A549 (cell line): Measurements from ENCODE around the gene DMGDH. TPM values are rescaled to one million over a fixed set of nuclear protein-coding genes. Genes with fewer than 3 reads are reported as not detected.

ENCODE experiments used
- ATAC-seq, 2 experiments: fragments of 200-7000 bp in 1 of 2; fragments of >200 bp in 1 of 2; cut with Nextera tagmentation in 1 of 2; cut with Tn5 transposase in 1 of 2; 3 replicates each; pipeline versions ENCODE4 v1.8.0 to v1.9.1; 2018 to 2020; ENCODE audit warnings: mild to moderate bottlenecking in 1 of 2, moderate library complexity in 1 of 2
- CTCF ChIA-PET: fragments of 300-600 bp; sonication (Branson Sonifier 250); formaldehyde crosslinking; extraction: SDS; loops from one replicate; lab custom pipeline; 2021; ENCODE audit warnings: antibody characterized with exemption, inconsistent platforms; lab: Yijun Ruan, JAX
- POLR2A ChIA-PET: fragments of 350-600 bp; formaldehyde crosslinking; extraction: SDS; loops from one replicate; lab custom pipeline; 2021; ENCODE audit warnings: antibody characterized with exemption, inconsistent platforms; lab: Yijun Ruan, JAX
- DNase-seq, 2 experiments: peaks; one replicate each; pipeline versions ENCODE4 v3.0.0 to v3.0.0-alpha.2; 2011 to 2016; ENCODE audit warnings: low read depth in 1 of 2, low spot score in 1 of 2
- FAIRE-seq: peaks from 2 replicates; lab custom pipeline; 2011; peaks lifted over from hg19 to GRCh38; lab: Jason Lieb, UNC
- H3K27ac ChIP-seq, 2 experiments: fragments of >200 bp; sonication (Bioruptor Twin); formaldehyde crosslinking; 3 replicates each; pipeline ENCODE4 v1.5.1; 2016 to 2017
- H3K4me1 ChIP-seq: fragments of >200 bp; sonication (Bioruptor Twin); formaldehyde crosslinking; 3 replicates; pipeline ENCODE4 v1.6.1; 2016
- H3K4me2 ChIP-seq: fragments of >200 bp; sonication (Bioruptor Twin); formaldehyde crosslinking; 3 replicates; pipeline ENCODE4 v1.6.1; 2016
- H3K4me3 ChIP-seq: fragments of >200 bp; sonication (Bioruptor Twin); formaldehyde crosslinking; 3 replicates; pipeline ENCODE4 v1.5.1; 2016
- H3K9me3 ChIP-seq: fragments of >200 bp; sonication (Bioruptor Twin); formaldehyde crosslinking; 3 replicates; pipeline ENCODE4 v1.6.1; 2016
- ATOH8 ChIP-seq: fragments of 250-450 bp; sonication (Bioruptor Pico); IDR thresholded peaks from 2 replicates; pipeline ENCODE4 v1.5.0; 2020; ENCODE audit warnings: low read depth, mild to moderate bottlenecking, moderate library complexity
- BHLHE40 ChIP-seq: IDR thresholded peaks from 2 replicates; pipeline ENCODE4 v1.6.1; 2012; ENCODE audit warnings: low read depth, low read length, inconsistent platforms
- CBX2 ChIP-seq: fragments of 200-600 bp; sonication (generic); IDR thresholded peaks from 2 replicates; pipeline ENCODE4 v1.6.1; 2016; ENCODE audit warnings: low read depth, mild to moderate bottlenecking, borderline replicate concordance
- CHD2 ChIP-seq: fragments of 150-350 bp; IDR thresholded peaks from 2 replicates; pipeline ENCODE4 v1.6.1; 2014; ENCODE audit warnings: low read length; ENCODE audit not compliant: partially characterized antibody
- CTCF ChIP-seq: fragments of >200 bp; sonication (Bioruptor Twin); formaldehyde crosslinking; IDR thresholded peaks from 3 replicates; pipeline ENCODE4 v1.5.1; 2016
- ELK1 ChIP-seq: fragments of 150-350 bp; IDR thresholded peaks from 2 replicates; pipeline ENCODE4 v1.6.1; 2014; ENCODE audit warnings: low read depth, mild to moderate bottlenecking, low read length
- ESRRA ChIP-seq: fragments of 150-350 bp; IDR thresholded peaks from 2 replicates; pipeline ENCODE4 v1.6.1; 2014; ENCODE audit warnings: mild to moderate bottlenecking, low read length, borderline replicate concordance
- FOSB ChIP-seq: fragments of 250-450 bp; sonication (Bioruptor Pico); IDR thresholded peaks from 2 replicates; pipeline ENCODE4 v1.5.0; 2020; ENCODE audit warnings: mild to moderate bottlenecking, moderate library complexity
- GATA3 ChIP-seq: IDR thresholded peaks from 2 replicates; pipeline ENCODE4 v1.6.1; 2012; ENCODE audit warnings: borderline replicate concordance
- HDAC2 ChIP-seq: fragments of 200-600 bp; sonication (generic); IDR thresholded peaks from 2 replicates; pipeline ENCODE4 v1.6.1; 2016
- HEYL ChIP-seq: fragments of 250-450 bp; sonication (Bioruptor Pico); IDR thresholded peaks from 2 replicates; pipeline ENCODE4 v1.8.0; 2021; ENCODE audit warnings: mild to moderate bottlenecking, moderate library complexity
- HOXA7 ChIP-seq: fragments of 250-450 bp; sonication (Bioruptor Pico); IDR thresholded peaks from 2 replicates; pipeline ENCODE4 v1.5.0; 2020; ENCODE audit warnings: mild to moderate bottlenecking, moderate library complexity
- HOXB13 ChIP-seq: fragments of 250-450 bp; sonication (Bioruptor Pico); IDR thresholded peaks from 2 replicates; pipeline ENCODE4 v1.5.0; 2020; ENCODE audit warnings: low read depth, mild to moderate bottlenecking, moderate library complexity
- HOXB5 ChIP-seq: fragments of 250-450 bp; sonication (Bioruptor Pico); IDR thresholded peaks from 2 replicates; pipeline ENCODE4 v1.5.0; 2020; ENCODE audit warnings: mild to moderate bottlenecking, moderate library complexity
- JUN ChIP-seq, 2 experiments: fragments of >200 bp; sonication (Bioruptor Twin); formaldehyde crosslinking; IDR thresholded peaks; 2 replicates in 1 of 2; 3 replicates in 1 of 2; pipeline ENCODE4 v1.6.1; 2016 to 2017
- KDM1A ChIP-seq: fragments of 200-600 bp; sonication (generic); IDR thresholded peaks from 2 replicates; pipeline ENCODE4 v1.6.1; 2016; ENCODE audit warnings: low read depth, mild to moderate bottlenecking
- KDM5A ChIP-seq: fragments of 200-600 bp; sonication (generic); IDR thresholded peaks from 2 replicates; pipeline ENCODE4 v1.6.1; 2016; ENCODE audit warnings: antibody characterized with exemption, mild to moderate bottlenecking
- MAZ ChIP-seq: fragments of 150-350 bp; IDR thresholded peaks from 2 replicates; pipeline ENCODE4 v1.6.1; 2014; ENCODE audit warnings: antibody characterized with exemption, low read depth, low read length, borderline replicate concordance
- MYC ChIP-seq: IDR thresholded peaks from 2 replicates; pipeline ENCODE4 v1.6.1; 2012; ENCODE audit warnings: mild to moderate bottlenecking, inconsistent platforms, low read length, improper control_type of control experiment, borderline replicate concordance
- NFE2L2 ChIP-seq: fragments of 150-350 bp; conservative IDR thresholded peaks from 2 replicates; pipeline ENCODE4 v1.6.1; 2014; ENCODE audit warnings: low read length
- NPAS2 ChIP-seq: fragments of 250-450 bp; sonication (Bioruptor Pico); IDR thresholded peaks from 2 replicates; pipeline ENCODE4 v1.8.0; 2022; ENCODE audit warnings: mild to moderate bottlenecking, moderate library complexity, borderline replicate concordance
- POLR2AphosphoS2 ChIP-seq: conservative IDR thresholded peaks from 2 replicates; pipeline ENCODE4 v1.6.1; 2012; ENCODE audit warnings: low read length, improper control_type of control experiment, inconsistent platforms
- RAD21 ChIP-seq, 2 experiments: fragments of >200 bp in 1 of 2; sonication (Bioruptor Twin) in 1 of 2; formaldehyde crosslinking in 1 of 2; IDR thresholded peaks in 1 of 2; conservative IDR thresholded peaks in 1 of 2; 2 replicates in 1 of 2; 3 replicates in 1 of 2; pipeline ENCODE4 v1.6.1; 2012 to 2018; ENCODE audit warnings: inconsistent platforms in 1 of 2
- RARB ChIP-seq: fragments of 250-450 bp; sonication (Bioruptor Pico); IDR thresholded peaks from 2 replicates; pipeline ENCODE4 v1.8.0; 2021; ENCODE audit warnings: mild to moderate bottlenecking, moderate library complexity
- RCOR1 ChIP-seq: fragments of 150-350 bp; IDR thresholded peaks from 2 replicates; pipeline ENCODE4 v1.6.1; 2014; ENCODE audit warnings: antibody characterized with exemption, low read length, low read depth
- SMC3 ChIP-seq: fragments of >200 bp; sonication (Bioruptor Twin); formaldehyde crosslinking; IDR thresholded peaks from 3 replicates; pipeline ENCODE4 v1.6.1; 2018; ENCODE audit warnings: inconsistent platforms
- SREBF2 ChIP-seq: fragments of 450-650 bp; IDR thresholded peaks from 2 replicates; pipeline ENCODE4 v1.6.1; 2014; ENCODE audit warnings: mild to moderate bottlenecking, moderate library complexity
- TP53 ChIP-seq: fragments of 250-450 bp; sonication (Bioruptor Pico); IDR thresholded peaks from 2 replicates; pipeline ENCODE4 v1.5.0; 2021; ENCODE audit warnings: mild to moderate bottlenecking, moderate library complexity
- ZNF302 ChIP-seq: fragments of 250-450 bp; sonication (Bioruptor Pico); IDR thresholded peaks from 2 replicates; pipeline ENCODE4 v1.9.0; 2021; ENCODE audit warnings: inconsistent platforms, mild to moderate bottlenecking, moderate library complexity
- WGBS: methylation state at CpG from one replicate; pipeline ENCODE4 v1.1.6; 2017; ENCODE audit errors: missing lambda C conversion rate; 5-methylcytosine and 5-hydroxymethylcytosine counted together
- polyA plus RNA-seq, 4 experiments: library from polyadenylated mRNA; depleted of rRNA in 3 of 4; stranded (reverse); fragments of >200 nt; fragmentation: RNase III in 1 of 4; extraction: RNeasy Plus Mini Kit Qiagen cat#74134 plus additional on column Dnase treatment in 1 of 4; gene quantifications; 2 replicates in 3 of 4; 3 replicates in 1 of 4; pipeline ENCODE4 v1.2.3, GENCODE V29; 2011 to 2017

DMGDH gene
- polyA plus RNA-seq, 2 of the 4 experiments (the other 2 are of a cell fraction): 2.2 TPM; not detected in 1

GRCh38 chr5:79001471-79001870 lies 68.0 kb downstream of the DMGDH start:
- ATAC-seq: peak in 1 of 2 experiments; percentile 48; a peak in 2 of 6 replicates
- Histone ChIP-seq H3K4me2 (peak overlapping the region; percentile 28; the same call in 1 of the 3 replicates), H3K9me3 (no peaks in the 10 kb centered on the region), H3K27ac (no peak overlapping the region), H3K4me1 (peaks cover 10% of the 10 kb centered on the region; the same call in 2 of the 3 replicates), H3K4me3 (no peak overlapping the region)
- no peak for FAIRE-seq
- CTCF ChIA-PET: interaction anchor here (1.1 to 1.3 kb wide), 3 partner anchors 19 to 133 kb away, joined by 3 to 6 read pairs (median 5); no protein-coding TSS in a partner anchor
- POLR2A ChIA-PET: no interaction called here
- DNase-seq: peak in 1 of 2 experiments; percentile 16
- no peak for TF ChIP-seq ESRRA
- TF ChIP-seq HEYL (CRISPR knock-in tag): no peak
- TF ChIP-seq CHD2: no peak
- no peak for TF ChIP-seq RCOR1
- TF ChIP-seq MYC: no peak
- no peak for TF ChIP-seq BHLHE40
- TF ChIP-seq MAZ: no peak
- TF ChIP-seq CTCF: no peak
- no peak for TF ChIP-seq CBX2
- no peak for TF ChIP-seq ZNF302 (CRISPR knock-in tag)
- TF ChIP-seq TP53 (CRISPR knock-in tag): no peak
- no peak for TF ChIP-seq NPAS2 (CRISPR knock-in tag)

GRCh38 chr5:78997090-78997489 lies 72.4 kb downstream of the DMGDH start:
- POLR2A ChIA-PET: no interaction called here

GRCh38 chr5:78995521-78996007 lies 73.9 kb downstream of the DMGDH start:
- POLR2A ChIA-PET: interaction anchor here (0.7 kb wide), 1 partner anchor 11 kb away, joined by 3 read pairs; the partner anchor contains the start of gene ARSB
- FAIRE-seq: no peak
- Histone ChIP-seq H3K27ac (no peak overlapping the region), H3K4me3 (no peak overlapping the region), H3K4me1 (no peaks in the 10 kb centered on the region), H3K4me2 (no peak overlapping the region), H3K9me3 (no peaks in the 10 kb centered on the region)
- DNase-seq: no peak
- CTCF ChIA-PET: interaction anchor here (1.5 kb wide), 1 partner anchor 11 kb away, joined by 6 read pairs; the partner anchor contains the start of gene ARSB
- no peak for ATAC-seq
- WGBS: 52% methylated on average over 2 of the region's 2 CpGs
- TF ChIP-seq HEYL (CRISPR knock-in tag) (no peak), FOSB (CRISPR knock-in tag) (no peak), RAD21 (conservative IDR thresholded peaks at IDR 0.05 in 1 of 2, IDR thresholded peaks at IDR 0.05 in 1 of 2) (no peak), HOXA7 (CRISPR knock-in tag) (no peak), HOXB5 (no peak)

More at GRCh38 chr5:78997090-78997489, 72.4 kb downstream of the DMGDH start:
- Histone ChIP-seq H3K4me1 (peaks cover 8% of the 10 kb centered on the region; the same call in 2 of the 3 replicates), H3K9me3 (no peaks in the 10 kb centered on the region), H3K27ac (no peak overlapping the region), H3K4me2 (no peak overlapping the region), H3K4me3 (no peak overlapping the region)
- 93% methylated on average over 2 of the region's 2 CpGs for WGBS
- TF ChIP-seq RARB (CRISPR knock-in tag): no peak
- no peak for TF ChIP-seq KDM1A
- no peak for TF ChIP-seq BHLHE40
- DNase-seq: no peak
- no peak for FAIRE-seq
- no peak for ATAC-seq
- CTCF ChIA-PET: no interaction called here

- CTCF ChIA-PET: no interaction called here
- POLR2A ChIA-PET: no interaction called here
- TF ChIP-seq CBX2 (no peak), ELK1 (no peak), JUN (IDR thresholded peaks at IDR 0.05) (no peak), SREBF2 (no peak), HOXB13 (CRISPR knock-in tag) (no peak), POLR2AphosphoS2 (no peak), KDM5A (no peak), RAD21 (conservative IDR thresholded peaks at IDR 0.05 in 1 of 2, IDR thresholded peaks at IDR 0.05 in 1 of 2) (no peak), BHLHE40 (no peak), KDM1A (no peak), GATA3 (no peak), NFE2L2 (no peak), ATOH8 (CRISPR knock-in tag) (no peak), SMC3 (no peak), HDAC2 (no peak), TP53 (CRISPR knock-in tag) (no peak)
Measured at GRCh38 chr5:78993165-78993564, 76.3 kb downstream of the DMGDH start.

More at GRCh38 chr5:78993165-78993564, 76.3 kb downstream of the DMGDH start:
- no peak overlapping the region for H3K4me3 ChIP-seq
- no peak overlapping the region for H3K4me2 ChIP-seq
- ATAC-seq (no peak), FAIRE-seq (no peak), DNase-seq (no peak)
- H3K4me1 ChIP-seq: no peaks in the 10 kb centered on the region
- H3K9me3 ChIP-seq: no peaks in the 10 kb centered on the region
- H3K27ac ChIP-seq: no peak overlapping the region
